Large intestine (tissue), 3 donors: ENCODE measurements around the gene SDK1. TPM values are rescaled to one million over a fixed set of nuclear protein-coding genes. Genes with fewer than 3 reads are reported as not detected.

Experiments
- DNase-seq, 2 donors: peaks; one replicate each; pipeline versions ENCODE4 v3.0.0 to v3.0.0-alpha.2; 2013
- H3K27ac ChIP-seq: one replicate; pipeline ENCODE4 v1.5.1; 2013; ENCODE audit warnings: low read length
- H3K27me3 ChIP-seq: 2 replicates; pipeline ENCODE4 v1.6.1; 2013; ENCODE audit warnings: low read length; ENCODE audit not compliant: control insufficient read depth, insufficient read depth
- H3K36me3 ChIP-seq: 2 replicates; pipeline ENCODE4 v1.6.1; 2013; ENCODE audit warnings: low read length; ENCODE audit not compliant: control insufficient read depth, insufficient read depth
- H3K4me1 ChIP-seq: one replicate; pipeline ENCODE4 v1.6.1; 2013; ENCODE audit warnings: low read length; ENCODE audit not compliant: control insufficient read depth, insufficient read depth
- H3K4me3 ChIP-seq: one replicate; pipeline ENCODE4 v1.5.1; 2013; ENCODE audit warnings: low read length
- H3K9me3 ChIP-seq: one replicate; pipeline ENCODE4 v1.6.1; 2013; ENCODE audit warnings: mild to moderate bottlenecking, low read depth, low read length, moderate library complexity; ENCODE audit not compliant: control insufficient read depth
- WGBS: methylation state at CpG from one replicate; pipeline ENCODE4 v1.1.5; 2013; ENCODE audit warnings: low lambda C conversion rate; ENCODE audit not compliant: insufficient coverage; 5-methylcytosine and 5-hydroxymethylcytosine counted together
- polyA plus RNA-seq: library from polyadenylated mRNA; unstranded; fragments of 120-200 nt; gene quantifications from one replicate; pipeline ENCODE4 v1.2.1, GENCODE V29; 2013

Gene SDK1
- polyA plus RNA-seq, 1 donor, result 6.4 TPM

- H3K4me1 ChIP-seq, result peaks cover 6% of the 10 kb centered on the region
- no peak for DNase-seq
- WGBS, result 88% methylated on average over 2 of the region's 7 CpGs
- H3K36me3 ChIP-seq, result no peaks in the 10 kb centered on the region
- H3K4me3 ChIP-seq, result no peak overlapping the region
- no peaks in the 10 kb centered on the region for H3K27me3 ChIP-seq
- no peak overlapping the region for H3K27ac ChIP-seq
- H3K9me3 ChIP-seq, result no peaks in the 10 kb centered on the region
These were observed 8.4 kb upstream of the SDK1 start for GRCh38 chr7:3292694-3293093.

GRCh38 chr7:3294432-3295100 is 6.5 kb upstream of the SDK1 start:
- Histone ChIP-seq H3K27ac (no peak overlapping the region), H3K4me3 (no peak overlapping the region), H3K36me3 (no peaks in the 10 kb centered on the region), H3K9me3 (no peaks in the 10 kb centered on the region), H3K27me3 (no peaks in the 10 kb centered on the region), H3K4me1 (peaks cover 6% of the 10 kb centered on the region)
- peak; percentile 82 to 92 for DNase-seq
- no CpG with 5 or more reads among the region's 10 CpGs for WGBS

- Histone ChIP-seq H3K27ac (no peak overlapping the region), H3K27me3 (peaks cover 9% of the 10 kb centered on the region), H3K9me3 (no peaks in the 10 kb centered on the region), H3K36me3 (no peaks in the 10 kb centered on the region), H3K4me1 (peaks cover 8% of the 10 kb centered on the region), H3K4me3 (no peak overlapping the region)
- DNase-seq, result no peak
- 93% methylated on average over 1 of the region's 8 CpGs for WGBS
These were observed 3.8 kb upstream of the SDK1 start for GRCh38 chr7:3297105-3297819.

GRCh38 chr7:3300221-3300650 is 816 bp upstream of the SDK1 start:
- Histone ChIP-seq H3K27me3 (peaks cover 9% of the 10 kb centered on the region), H3K4me3 (peak overlapping the region; percentile 33), H3K27ac (no peak overlapping the region), H3K4me1 (peaks cover 2% of the 10 kb centered on the region), H3K36me3 (no peaks in the 10 kb centered on the region), H3K9me3 (no peaks in the 10 kb centered on the region)
- no CpG with 5 or more reads among the region's 20 CpGs for WGBS
- DNase-seq, result peak; percentile 28 to 60

DNA sequence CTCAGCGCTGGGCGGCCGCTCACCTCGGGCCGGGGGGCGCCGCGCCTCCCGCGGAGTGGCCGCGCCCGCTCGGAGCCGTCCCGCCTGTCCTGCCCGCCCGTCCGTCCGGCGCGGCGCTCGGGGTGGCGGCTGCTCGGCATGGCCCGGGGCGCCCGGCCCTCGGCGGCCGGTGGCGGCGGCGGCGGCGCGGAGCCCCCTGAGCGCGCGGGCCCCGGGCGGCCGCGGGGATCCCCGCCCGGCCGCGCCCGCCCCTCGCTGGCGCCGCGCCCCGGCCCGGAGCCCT is 338 bp downstream of the SDK1 start:
- H3K27ac ChIP-seq, result no peak overlapping the region
- no peak for DNase-seq
- H3K36me3 ChIP-seq, result no peaks in the 10 kb centered on the region
- WGBS, result no CpG with 5 or more reads among the region's 56 CpGs
- no peak overlapping the region for H3K4me3 ChIP-seq
- H3K9me3 ChIP-seq, result no peaks in the 10 kb centered on the region
- H3K4me1 ChIP-seq, result peaks cover 2% of the 10 kb centered on the region
- H3K27me3 ChIP-seq, result peaks cover 9% of the 10 kb centered on the region

- DNase-seq, result peak in 1 of 2 donors; percentile 51
- H3K27ac ChIP-seq, result no peak overlapping the region
These were observed 973 bp downstream of the SDK1 start for GRCh38 chr7:3301831-3302618.

DNA sequence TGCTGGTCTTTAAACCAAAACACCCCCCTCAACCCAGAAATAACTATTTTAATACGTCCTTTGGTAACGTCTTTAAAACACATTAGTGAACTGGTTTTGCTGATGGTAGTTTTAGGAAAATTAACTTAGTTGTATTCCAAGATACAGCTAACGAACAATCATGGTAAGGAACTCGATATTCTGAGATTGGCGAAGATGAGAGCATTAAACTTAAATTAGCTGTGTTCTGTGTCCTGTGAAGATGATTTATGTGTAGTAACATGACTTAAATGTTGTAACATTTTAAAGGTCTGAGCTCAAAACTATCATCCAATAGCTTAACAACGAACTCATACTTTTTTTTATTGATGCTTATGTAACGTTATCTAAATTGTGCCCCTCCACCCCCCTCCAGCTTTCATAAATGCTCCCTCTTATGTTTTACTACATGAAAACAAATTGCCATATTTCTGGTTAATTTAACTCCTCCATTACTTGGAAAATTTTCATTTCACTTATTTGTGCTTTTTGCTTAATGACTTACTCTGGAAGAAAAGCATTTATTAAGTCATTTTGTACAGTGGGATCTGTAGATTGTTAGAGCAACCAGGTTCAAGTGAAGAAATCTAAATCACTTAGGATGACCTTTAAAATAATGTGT is 1.7 kb downstream of the SDK1 start:
- Histone ChIP-seq H3K27ac (no peak overlapping the region), H3K9me3 (no peaks in the 10 kb centered on the region), H3K4me3 (peak overlapping the region; percentile 53), H3K36me3 (no peaks in the 10 kb centered on the region), H3K4me1 (peaks cover 2% of the 10 kb centered on the region), H3K27me3 (peaks cover 9% of the 10 kb centered on the region)
- WGBS, result 30% methylated on average over 2 of the region's 7 CpGs
- DNase-seq, result no peak

More at GRCh38 chr7:3301831-3302618, 973 bp downstream of the SDK1 start:
- no peaks in the 10 kb centered on the region for H3K36me3 ChIP-seq
- peak overlapping the region; percentile 53 for H3K4me3 ChIP-seq
- WGBS, result 20% methylated on average over 1 of the region's 45 CpGs
- peaks cover 2% of the 10 kb centered on the region for H3K4me1 ChIP-seq
- H3K9me3 ChIP-seq, result no peaks in the 10 kb centered on the region
- peaks cover 9% of the 10 kb centered on the region for H3K27me3 ChIP-seq

DNA sequence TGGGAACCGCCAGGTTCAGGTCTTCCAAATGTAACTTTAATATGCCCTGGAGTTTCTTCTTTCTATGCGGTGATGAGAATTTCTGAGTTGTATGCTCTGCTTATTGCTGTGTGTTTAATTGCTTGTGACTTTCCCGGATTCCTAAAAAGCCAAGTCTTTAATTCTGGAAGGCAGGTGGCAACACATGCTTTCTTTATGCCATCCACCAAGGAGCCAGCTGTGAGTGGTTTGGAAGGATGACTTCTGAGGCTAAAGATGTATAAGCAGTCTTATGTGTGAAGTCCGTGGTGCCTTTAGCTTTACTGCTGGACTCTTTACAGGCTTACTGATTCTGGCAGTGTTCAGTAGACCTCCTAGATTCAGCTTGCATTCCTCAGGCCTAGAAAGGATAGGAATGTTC is 3.1 kb downstream of the SDK1 start:
- 80% methylated on average over 1 of the region's 4 CpGs for WGBS
- Histone ChIP-seq H3K4me3 (no peak overlapping the region), H3K36me3 (no peaks in the 10 kb centered on the region), H3K9me3 (no peaks in the 10 kb centered on the region), H3K4me1 (peaks cover 2% of the 10 kb centered on the region), H3K27me3 (peaks cover 9% of the 10 kb centered on the region), H3K27ac (no peak overlapping the region)
- no peak for DNase-seq

GRCh38 chr7:3307435-3307834 is 6.4 kb downstream of the SDK1 start:
- WGBS, result 75% methylated on average over 1 of the region's 1 CpG
- Histone ChIP-seq H3K4me1 (no peaks in the 10 kb centered on the region), H3K27me3 (no peaks in the 10 kb centered on the region), H3K4me3 (no peak overlapping the region), H3K27ac (no peak overlapping the region), H3K36me3 (no peaks in the 10 kb centered on the region), H3K9me3 (no peaks in the 10 kb centered on the region)
- DNase-seq, result no peak

- 100% methylated on average over 1 of the region's 3 CpGs for WGBS
- Histone ChIP-seq H3K9me3 (no peaks in the 10 kb centered on the region), H3K27ac (no peak overlapping the region), H3K4me1 (no peaks in the 10 kb centered on the region), H3K27me3 (no peaks in the 10 kb centered on the region), H3K4me3 (no peak overlapping the region), H3K36me3 (no peaks in the 10 kb centered on the region)
- no peak for DNase-seq
These were observed 8.1 kb downstream of the SDK1 start for GRCh38 chr7:3309140-3309539.
